Transverse colon (tissue), 4 donors: Measurements from ENCODE around the gene SCART1. TPM values are rescaled to one million over a fixed set of nuclear protein-coding genes. Genes with fewer than 3 reads are reported as not detected.

Experiments used
- DNase-seq: peaks from one replicate; pipeline ENCODE4 v3.0.0-alpha.2; 2019
- H3K27ac ChIP-seq, 4 donors: fragments of 200-600 bp; sonication (generic); 2 replicates each; pipeline ENCODE4 v1.5.1; 2016 to 2018; ENCODE audit warnings: inconsistent platforms in 4 of 4
- H3K27me3 ChIP-seq: fragments of 200-600 bp; sonication (generic); 2 replicates; pipeline ENCODE4 v1.5.1; 2017; ENCODE audit warnings: inconsistent platforms
- H3K36me3 ChIP-seq, 4 donors: fragments of 200-600 bp; sonication (generic); 2 replicates each; pipeline ENCODE4 v1.5.1; 2017 to 2019; ENCODE audit warnings: inconsistent platforms in 4 of 4
- H3K4me1 ChIP-seq, 4 donors: fragments of 200-600 bp; sonication (generic); 2 replicates each; pipeline ENCODE4 v1.5.1; 2017 to 2020; ENCODE audit warnings: inconsistent platforms in 4 of 4
- H3K4me3 ChIP-seq, 4 donors: fragments of 200-600 bp; sonication (generic); 1 replicate in 1 of 4; 2 replicates in 3 of 4; pipeline versions ENCODE4 v1.5.1 to v1.6.1; 2017 to 2019; ENCODE audit warnings: inconsistent platforms in 4 of 4
- H3K9me3 ChIP-seq, 2 donors: fragments of 200-600 bp; sonication (generic); 2 replicates each; pipeline ENCODE4 v1.5.1; 2017 to 2019; ENCODE audit warnings: inconsistent platforms in 2 of 2
- EP300 ChIP-seq: sonication (generic); formaldehyde crosslinking; IDR thresholded peaks from one replicate; pipeline ENCODE4 v1.6.1; 2017; ENCODE audit warnings: antibody characterized with exemption, low read depth
- POLR2A ChIP-seq: fragments of 450-650 bp; IDR thresholded peaks from one replicate; pipeline ENCODE4 v1.6.1; 2016; ENCODE audit warnings: antibody characterized with exemption, mild to moderate bottlenecking, moderate library complexity
- POLR2AphosphoS5 ChIP-seq, 3 donors: sonication (generic); formaldehyde crosslinking; IDR thresholded peaks; one replicate each; pipeline ENCODE4 v1.6.1; 2016; ENCODE audit warnings: antibody characterized with exemption in 3 of 3
- WGBS, 2 donors: methylation state at CpG; one replicate each; pipeline ENCODE4 v1.1.5; 2018; ENCODE audit warnings: low coverage in 1 of 2; 5-methylcytosine and 5-hydroxymethylcytosine counted together
- in situ Hi-C, 4 donors: fragments of 200-750 bp; cut with MboI; loops; one replicate each; pipeline versions ENCODE4 v1.15.0 to v1.15.1; 2017; ENCODE audit warnings: low sequenced_read_pairs in 3 of 4, low pct_ligation_motif_present in 1 of 4, low pct_unique_long_range_greater_than_20kb in 1 of 4
- intact Hi-C: fragments of 100-400 bp; cut with DNase I; formaldehyde crosslinking; loops from one replicate; pipeline ENCODE4 v1.15.1; 2023; ENCODE audit warnings: low total_unique reads
- total RNA-seq, 4 donors: library from RNA; depleted of rRNA; stranded (reverse); fragments of >200 nt; gene quantifications; one replicate each; pipeline ENCODE4 v1.1.0, GENCODE V29; 2016
- TF ChIP-seq, protein P1 (sequence below), 5 experiments: fragments of 200-600 bp in 3 of 5; fragments of 450-650 bp in 2 of 5; sonication (generic) in 3 of 5; IDR thresholded peaks; 1 replicate in 2 of 5; 2 replicates in 3 of 5; pipeline ENCODE4 v1.5.1; 2016 to 2017; ENCODE audit warnings: antibody characterized with exemption in 5 of 5, inconsistent platforms in 3 of 5, mild to moderate bottlenecking in 2 of 5, moderate library complexity in 1 of 5

SCART1 gene
- total RNA-seq, 4 donors from 2014 or later = 1.6 to 6.5 (median 3.1) TPM

DNA sequence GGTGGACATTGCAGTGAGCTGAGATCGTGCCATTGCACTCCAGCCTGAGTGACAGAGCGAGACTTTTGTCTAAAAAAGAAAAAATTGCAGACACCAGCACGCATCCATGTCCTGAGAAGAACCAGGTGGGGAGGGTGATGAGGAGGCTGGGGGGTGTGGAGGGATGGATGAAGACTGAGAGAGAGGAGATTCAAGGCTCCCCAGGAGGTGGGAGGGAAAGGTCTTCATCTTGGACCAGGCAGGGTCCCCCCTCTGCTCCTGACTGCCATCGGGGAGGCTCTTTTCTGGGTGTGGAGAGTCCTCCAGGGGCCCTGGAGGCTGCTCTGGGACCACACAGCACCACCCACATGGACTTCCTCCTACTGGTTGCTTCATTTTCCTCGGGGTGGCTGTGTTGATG, 1.5 kb downstream of the SCART1 start:
- no peak overlapping the region for H3K27ac ChIP-seq
- H3K27me3 ChIP-seq = no peaks in the 10 kb centered on the region
- no peaks in the 10 kb centered on the region for H3K36me3 ChIP-seq
- no peak for DNase-seq
- no peak overlapping the region for H3K4me3 ChIP-seq
- no peaks in the 10 kb centered on the region for H3K9me3 ChIP-seq
- 73% methylated on average over 2 to 5 of the region's 5 CpGs for WGBS, 2 donors
- H3K4me1 ChIP-seq = no peaks in the 10 kb centered on the region
- no peak for TF ChIP-seq EP300
- no peak for TF ChIP-seq POLR2AphosphoS5 (IDR thresholded peaks at IDR 0.05)
- TF ChIP-seq, protein P1, sequence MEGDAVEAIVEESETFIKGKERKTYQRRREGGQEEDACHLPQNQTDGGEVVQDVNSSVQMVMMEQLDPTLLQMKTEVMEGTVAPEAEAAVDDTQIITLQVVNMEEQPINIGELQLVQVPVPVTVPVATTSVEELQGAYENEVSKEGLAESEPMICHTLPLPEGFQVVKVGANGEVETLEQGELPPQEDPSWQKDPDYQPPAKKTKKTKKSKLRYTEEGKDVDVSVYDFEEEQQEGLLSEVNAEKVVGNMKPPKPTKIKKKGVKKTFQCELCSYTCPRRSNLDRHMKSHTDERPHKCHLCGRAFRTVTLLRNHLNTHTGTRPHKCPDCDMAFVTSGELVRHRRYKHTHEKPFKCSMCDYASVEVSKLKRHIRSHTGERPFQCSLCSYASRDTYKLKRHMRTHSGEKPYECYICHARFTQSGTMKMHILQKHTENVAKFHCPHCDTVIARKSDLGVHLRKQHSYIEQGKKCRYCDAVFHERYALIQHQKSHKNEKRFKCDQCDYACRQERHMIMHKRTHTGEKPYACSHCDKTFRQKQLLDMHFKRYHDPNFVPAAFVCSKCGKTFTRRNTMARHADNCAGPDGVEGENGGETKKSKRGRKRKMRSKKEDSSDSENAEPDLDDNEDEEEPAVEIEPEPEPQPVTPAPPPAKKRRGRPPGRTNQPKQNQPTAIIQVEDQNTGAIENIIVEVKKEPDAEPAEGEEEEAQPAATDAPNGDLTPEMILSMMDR (IDR thresholded peaks at IDR 0.05) = no peak
- no peak for TF ChIP-seq POLR2A
- in situ Hi-C loops (no loop called here), intact Hi-C loops (no loop called here)

DNA sequence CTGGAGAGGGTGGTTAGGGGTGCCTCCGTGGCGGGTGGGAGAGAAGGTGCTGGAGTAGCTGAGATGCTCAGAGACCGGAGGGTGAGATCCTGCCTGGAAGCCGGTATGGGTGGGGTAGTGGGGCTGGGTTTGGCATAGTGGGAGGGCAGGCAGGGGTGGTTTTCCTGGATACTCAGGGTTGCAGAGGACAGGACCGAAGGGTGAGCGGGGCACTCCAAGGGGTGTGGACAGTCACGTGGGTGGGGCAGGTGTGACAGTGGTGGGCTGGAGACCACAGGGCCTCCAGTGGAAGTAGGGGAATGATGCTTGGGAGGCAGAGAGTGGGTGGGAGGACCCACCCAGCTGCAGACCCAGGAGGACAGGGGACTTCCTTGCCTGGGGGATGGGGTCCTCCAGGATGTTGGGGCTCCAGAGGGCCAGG, 1.9 kb downstream of the SCART1 start:
- H3K9me3 ChIP-seq = no peaks in the 10 kb centered on the region
- no peak for TF ChIP-seq POLR2A
- TF ChIP-seq POLR2AphosphoS5 (IDR thresholded peaks at IDR 0.05) = no peak
- TF ChIP-seq EP300 = no peak
- TF ChIP-seq, protein P1 (IDR thresholded peaks at IDR 0.05) = no peak
- intact Hi-C loops = no loop called here
- no peak for DNase-seq
- in situ Hi-C loops = no loop called here
- no peak overlapping the region for H3K4me3 ChIP-seq
- H3K27me3 ChIP-seq = no peaks in the 10 kb centered on the region
- no peaks in the 10 kb centered on the region for H3K36me3 ChIP-seq
- H3K27ac ChIP-seq = no peak overlapping the region
- WGBS, 2 donors = 80 to 87% methylated on average over 1 to 7 of the region's 7 CpGs
- no peaks in the 10 kb centered on the region for H3K4me1 ChIP-seq

DNA sequence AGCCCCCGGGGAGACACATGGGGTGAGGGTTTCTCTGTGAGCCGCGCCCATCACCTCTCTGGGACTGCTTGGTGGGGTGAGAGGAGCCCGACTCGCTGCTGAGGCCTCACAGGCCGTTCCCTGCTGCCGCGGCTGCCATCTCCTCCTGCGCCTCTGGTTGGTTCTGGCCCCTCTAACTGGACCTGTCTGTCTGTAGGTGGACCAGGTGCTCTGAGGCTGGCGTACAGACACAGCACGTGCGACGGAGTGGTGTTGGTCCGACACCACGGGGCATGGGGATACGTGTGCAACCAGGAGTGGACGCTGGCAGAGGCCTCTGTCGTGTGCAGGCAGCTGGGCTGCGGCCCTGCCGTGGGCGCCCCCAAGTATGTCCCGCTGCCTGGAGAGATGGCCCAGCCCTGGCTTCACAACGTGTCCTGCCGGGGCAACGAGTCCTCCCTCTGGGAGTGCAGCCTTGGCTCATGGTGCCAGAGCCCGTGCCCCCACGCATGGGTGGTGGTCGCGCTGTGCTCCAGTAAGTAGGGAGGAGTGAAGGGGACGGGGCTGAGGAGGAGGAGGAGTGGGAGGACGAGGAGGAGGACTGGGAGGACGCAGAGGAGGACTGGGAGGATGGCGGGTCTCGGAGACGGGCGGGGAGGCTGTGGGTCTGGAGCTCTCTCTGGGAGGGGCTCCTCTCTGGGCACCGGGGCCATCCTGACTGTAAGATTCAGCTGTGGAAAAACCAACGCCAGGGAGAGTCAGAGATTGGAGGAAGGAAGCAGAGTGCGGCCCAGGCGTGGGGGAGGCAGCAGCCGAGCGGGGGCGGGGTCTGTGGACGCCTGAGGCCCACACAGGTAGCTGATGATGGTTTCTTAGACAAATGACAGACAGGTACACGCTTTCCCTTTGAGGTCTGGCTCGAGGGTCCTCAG, 2.6 kb downstream of the SCART1 start:
- H3K4me1 ChIP-seq = no peaks in the 10 kb centered on the region
- H3K36me3 ChIP-seq = no peaks in the 10 kb centered on the region
- no peaks in the 10 kb centered on the region for H3K9me3 ChIP-seq
- TF ChIP-seq POLR2A = no peak
- no peak for TF ChIP-seq POLR2AphosphoS5 (IDR thresholded peaks at IDR 0.05)
- no peak for TF ChIP-seq EP300
- TF ChIP-seq, protein P1 (IDR thresholded peaks at IDR 0.05) = no peak
- no peak overlapping the region for H3K4me3 ChIP-seq
- H3K27me3 ChIP-seq = no peaks in the 10 kb centered on the region
- in situ Hi-C loops = no loop called here
- intact Hi-C loops = no loop called here
- 79 to 86% methylated on average over 11 to 41 of the region's 46 CpGs for WGBS, 2 donors
- DNase-seq = no peak
- H3K27ac ChIP-seq = no peak overlapping the region

DNA sequence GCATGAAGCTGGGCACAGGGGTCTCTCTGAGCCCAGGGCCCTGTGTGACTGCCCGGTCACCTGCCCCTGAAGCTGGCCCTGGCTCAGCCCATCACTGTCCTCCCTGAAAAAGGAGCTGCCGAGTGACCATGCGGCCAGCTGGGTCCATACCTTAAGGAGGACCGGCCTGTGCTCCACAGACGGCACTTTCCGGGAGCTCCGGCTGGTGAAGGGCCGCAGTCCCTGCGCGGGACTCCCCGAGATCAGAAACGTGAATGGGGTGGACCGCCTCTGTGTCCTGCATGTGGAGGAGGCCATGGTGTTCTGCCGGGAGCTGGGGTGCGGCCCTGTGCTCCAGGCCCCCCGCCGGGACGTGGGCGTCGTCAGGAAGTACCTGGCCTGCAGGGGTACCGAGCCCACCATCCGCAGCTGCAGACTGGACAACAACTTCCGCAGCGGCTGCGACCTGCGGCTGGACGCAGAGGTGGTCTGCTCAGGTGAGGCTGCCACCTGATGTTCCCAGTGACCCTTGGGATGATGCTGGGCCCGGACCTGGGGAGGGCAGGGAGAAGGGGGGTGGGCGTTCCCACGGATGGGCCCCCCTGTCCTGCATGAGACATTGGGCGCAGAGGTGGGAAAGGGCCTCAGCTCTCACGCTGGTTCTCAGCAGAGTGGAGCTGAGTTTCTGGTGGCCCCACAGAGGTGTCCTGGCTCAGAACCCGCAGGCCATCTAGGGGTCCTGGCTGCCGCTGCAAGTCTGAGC, 3.5 kb downstream of the SCART1 start:
- H3K27me3 ChIP-seq = no peaks in the 10 kb centered on the region
- no peak overlapping the region for H3K4me3 ChIP-seq
- 71 to 91% methylated on average over 11 to 31 of the region's 34 CpGs for WGBS, 2 donors
- H3K9me3 ChIP-seq = no peaks in the 10 kb centered on the region
- H3K36me3 ChIP-seq = no peaks in the 10 kb centered on the region
- intact Hi-C loops (no loop called here), in situ Hi-C loops (no loop called here)
- H3K27ac ChIP-seq = no peak overlapping the region
- no peak for TF ChIP-seq POLR2AphosphoS5 (IDR thresholded peaks at IDR 0.05)
- TF ChIP-seq, protein P1 (IDR thresholded peaks at IDR 0.05) = no peak
- no peak for TF ChIP-seq POLR2A
- no peak for TF ChIP-seq EP300
- no peak for DNase-seq
- H3K4me1 ChIP-seq = no peaks in the 10 kb centered on the region
